GM21381 (cell line): ENCODE measurements around the gene MRM3.
"Not testable (repeated sequence)": the region's sequence is repeated elsewhere in the genome, so short reads cannot be mapped to it uniquely, and the experiment has no call there.

Source experiments
- ATAC-seq: cut with Tn5 transposase; IDR thresholded peaks from one replicate; pipeline ENCODE4 v1.9.1; 2021; ENCODE audit warnings: mild to moderate bottlenecking, moderate library complexity; ENCODE audit not compliant: unreplicated experiment

MRM3 gene

DNA sequence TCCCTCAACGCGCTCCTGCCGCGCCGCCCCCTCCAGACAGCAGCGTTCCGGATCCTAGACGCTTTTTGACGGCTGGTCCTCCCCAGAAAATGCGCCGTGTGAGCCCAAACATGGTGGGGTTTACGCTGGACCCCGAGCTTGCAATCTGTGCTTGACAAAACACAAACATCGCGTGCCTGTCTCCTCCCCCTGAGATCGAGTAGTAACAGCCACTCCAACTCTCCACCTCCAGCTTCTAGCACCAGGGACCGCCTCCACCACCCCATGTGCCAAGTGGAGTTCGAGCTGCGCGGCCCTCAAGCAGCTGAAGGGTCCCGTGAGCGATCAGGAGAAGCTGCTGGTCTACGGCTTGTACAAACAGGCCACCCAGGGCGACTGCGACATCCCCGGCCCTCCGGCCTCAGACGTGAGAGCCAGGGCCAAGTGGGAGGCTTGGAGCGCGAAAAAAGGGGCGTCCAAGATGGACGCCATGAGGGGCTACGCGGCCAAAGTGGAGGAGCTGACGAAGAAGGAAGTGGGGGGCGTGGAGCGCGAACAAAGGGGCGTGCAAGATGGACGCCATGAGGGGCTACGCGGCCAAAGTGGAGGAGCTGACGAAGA, 29.4 kb upstream of the MRM3 start:
- ATAC-seq = peak; percentile 17

DNA sequence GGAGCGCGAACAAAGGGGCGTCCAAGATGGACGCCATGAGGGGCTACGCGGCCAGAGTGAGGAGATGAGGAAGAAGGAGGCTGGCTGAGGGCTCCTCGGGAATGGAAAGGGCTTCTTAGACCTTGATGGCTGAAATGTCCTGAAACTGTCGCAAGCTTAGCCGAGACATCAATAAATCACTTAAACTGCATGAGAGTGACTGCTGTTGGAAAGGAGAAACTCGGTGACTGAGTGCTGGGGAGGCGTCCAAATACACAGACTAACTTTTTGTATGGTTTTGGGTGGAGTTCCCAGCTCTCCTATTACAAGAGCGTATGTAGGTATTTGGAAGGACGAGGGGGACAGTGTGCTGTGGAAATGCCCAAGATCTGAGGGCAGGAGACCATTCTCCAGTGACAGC, 28.7 kb upstream of the MRM3 start:
- no peak for ATAC-seq

DNA sequence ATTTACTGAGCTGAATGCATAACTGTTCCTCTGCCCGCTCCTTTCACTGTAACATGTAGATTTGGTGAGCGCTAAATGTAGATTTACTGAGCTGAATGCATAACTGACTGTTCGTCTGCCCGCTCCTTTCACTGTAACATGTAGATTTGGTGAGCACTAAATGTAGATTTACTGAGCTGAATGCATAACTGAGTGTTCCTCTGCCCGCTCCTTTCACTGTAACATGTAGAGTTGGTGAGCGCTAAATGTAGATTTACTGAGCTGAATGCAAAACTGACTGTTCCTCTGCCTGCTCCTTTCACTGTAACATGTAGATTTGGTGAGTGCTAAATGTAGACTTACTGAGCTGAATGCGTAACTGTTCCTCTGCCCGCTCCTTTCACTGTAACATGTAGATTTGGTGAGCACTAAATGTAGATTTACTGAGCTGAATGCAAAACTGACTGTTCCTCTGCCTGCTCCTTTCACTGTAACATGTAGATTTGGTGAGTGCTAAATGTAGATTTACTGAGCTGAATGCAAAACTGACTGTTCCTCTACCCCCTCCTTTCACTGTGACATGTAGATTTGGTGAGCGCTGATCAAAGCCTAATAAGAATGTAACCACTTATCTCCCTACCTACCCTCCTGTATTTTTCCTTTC, 26.7 kb upstream of the MRM3 start:
- not testable (repeated sequence) for ATAC-seq

DNA sequence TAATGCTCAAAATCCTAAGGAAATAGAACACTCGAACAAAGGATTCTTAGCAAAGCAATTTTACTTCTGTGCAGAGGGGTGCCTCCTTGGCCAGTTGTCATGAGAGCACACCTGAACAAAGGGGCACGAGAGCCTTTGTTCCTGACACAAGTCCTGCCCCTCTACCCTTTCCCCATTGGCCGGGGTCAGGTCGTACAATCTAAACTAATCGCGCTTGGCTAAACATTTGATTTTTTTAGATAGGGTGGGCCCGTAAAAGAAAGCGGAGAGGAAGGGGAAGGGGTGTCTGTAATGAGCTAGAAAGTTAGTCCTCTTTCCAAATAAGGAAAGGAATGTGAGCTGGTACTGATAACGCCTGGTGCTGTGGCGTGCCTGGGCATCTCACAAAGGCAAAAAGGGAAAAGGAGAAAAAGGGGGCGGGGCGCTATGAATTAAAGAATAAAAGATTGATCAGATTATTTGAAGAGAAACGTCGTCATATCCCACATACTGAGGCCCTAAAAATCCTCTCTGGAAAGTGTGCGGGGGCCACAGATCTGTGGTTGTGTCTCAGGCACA, 26.1 kb upstream of the MRM3 start:
- not testable (repeated sequence) for ATAC-seq

DNA sequence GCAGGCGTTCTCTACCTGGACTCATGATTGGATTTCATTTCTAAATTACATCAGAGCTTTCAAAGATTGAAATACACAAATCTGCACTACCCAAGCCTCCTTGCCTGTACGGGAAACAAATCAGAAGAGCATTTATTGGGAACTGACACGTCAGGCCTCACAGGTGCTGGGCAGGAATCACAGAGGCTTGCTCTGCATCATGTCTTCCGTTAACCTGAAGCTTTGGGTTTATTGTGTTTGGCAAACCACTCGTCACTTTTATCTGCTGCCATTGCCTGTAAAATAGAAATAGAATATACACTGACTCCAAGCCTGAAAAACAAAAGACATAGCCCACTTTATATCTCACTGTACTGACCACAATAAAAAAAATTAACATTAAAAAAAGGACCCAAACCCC, 22.2 kb upstream of the MRM3 start:
- no peak for ATAC-seq

DNA sequence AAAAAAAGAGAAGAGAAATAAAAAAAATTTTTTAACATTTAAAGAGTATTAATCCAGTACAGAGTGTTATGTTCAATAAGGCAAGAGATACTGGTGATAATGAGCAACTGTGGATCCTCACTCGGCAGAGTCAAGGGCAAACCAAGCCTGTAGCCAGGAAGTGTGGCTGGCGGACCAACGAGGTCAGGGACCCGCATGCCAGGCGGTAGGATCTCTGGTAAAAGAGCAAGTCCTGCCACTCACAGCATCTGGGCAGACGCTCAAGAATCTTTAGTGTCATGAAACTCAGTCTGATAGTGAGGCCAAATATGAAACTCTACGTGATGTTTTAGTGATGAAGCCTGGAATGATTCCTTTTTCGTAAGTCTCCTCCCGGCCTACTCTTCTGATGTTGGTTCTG, 21.8 kb upstream of the MRM3 start:
- no peak for ATAC-seq

- no peak for ATAC-seq
These were observed 15.1 kb upstream of the MRM3 start for GRCh38 chr17:767076-767475.

DNA sequence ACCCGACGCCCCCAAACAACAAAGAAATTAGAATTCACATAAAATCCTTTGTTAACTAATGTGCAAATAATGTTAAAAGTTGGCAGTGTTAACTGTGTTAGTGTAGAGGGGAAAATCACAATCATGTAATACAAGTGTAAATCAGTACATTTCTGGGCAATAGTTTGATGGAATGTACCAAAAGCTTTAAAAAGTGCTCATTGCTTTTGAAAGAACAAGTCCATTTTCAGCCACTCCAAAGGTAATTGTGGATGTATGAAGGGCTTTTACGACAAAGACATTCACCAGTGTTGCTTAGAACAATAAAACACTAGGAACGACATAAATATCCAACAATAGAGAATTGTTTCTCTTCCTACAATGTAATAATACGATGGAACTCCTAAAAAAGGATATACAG, 9.1 kb upstream of the MRM3 start:
- no peak for ATAC-seq

- no peak for ATAC-seq
These were observed 8.5 kb upstream of the MRM3 start for GRCh38 chr17:773467-774312.

DNA sequence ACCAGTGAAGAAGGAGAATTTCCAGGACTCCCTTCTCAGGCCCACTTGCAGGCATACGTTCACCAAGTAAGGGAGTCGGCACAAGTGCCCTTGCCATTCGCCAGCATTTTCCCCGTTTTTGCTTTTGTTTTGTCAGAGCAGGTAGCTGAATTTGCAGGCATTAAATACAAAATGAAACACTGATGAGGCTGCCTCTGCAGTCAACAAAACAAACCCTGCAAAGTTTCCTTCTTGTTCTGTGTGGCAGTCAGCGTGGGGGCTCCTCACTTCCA, 7.9 kb upstream of the MRM3 start:
- ATAC-seq = no peak

GRCh38 chr17:778096-778495, 4.1 kb upstream of the MRM3 start:
- ATAC-seq = no peak

DNA sequence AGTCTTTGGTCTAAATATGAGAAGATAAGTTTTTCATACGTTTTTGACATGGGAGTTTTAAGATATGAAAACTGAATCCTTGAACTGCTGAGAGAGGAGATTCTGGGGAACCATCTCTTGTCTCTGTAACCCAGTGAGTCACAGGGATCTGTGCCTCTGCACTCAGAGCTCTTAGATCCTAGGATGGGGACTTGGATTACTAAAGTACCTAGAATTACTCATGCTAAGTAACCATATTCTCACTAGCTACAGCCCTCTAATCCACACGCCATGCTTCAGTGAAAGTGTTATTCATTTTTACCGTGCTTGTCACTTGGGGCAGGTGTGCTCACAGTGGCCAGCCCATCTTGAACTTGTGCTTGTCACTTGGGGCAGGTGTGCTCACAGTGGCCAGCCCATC, 2.0 kb downstream of the MRM3 start:
- no peak for ATAC-seq

- not testable (repeated sequence) for ATAC-seq
These were observed 3.7 kb downstream of the MRM3 start for GRCh38 chr17:785901-786300.

DNA sequence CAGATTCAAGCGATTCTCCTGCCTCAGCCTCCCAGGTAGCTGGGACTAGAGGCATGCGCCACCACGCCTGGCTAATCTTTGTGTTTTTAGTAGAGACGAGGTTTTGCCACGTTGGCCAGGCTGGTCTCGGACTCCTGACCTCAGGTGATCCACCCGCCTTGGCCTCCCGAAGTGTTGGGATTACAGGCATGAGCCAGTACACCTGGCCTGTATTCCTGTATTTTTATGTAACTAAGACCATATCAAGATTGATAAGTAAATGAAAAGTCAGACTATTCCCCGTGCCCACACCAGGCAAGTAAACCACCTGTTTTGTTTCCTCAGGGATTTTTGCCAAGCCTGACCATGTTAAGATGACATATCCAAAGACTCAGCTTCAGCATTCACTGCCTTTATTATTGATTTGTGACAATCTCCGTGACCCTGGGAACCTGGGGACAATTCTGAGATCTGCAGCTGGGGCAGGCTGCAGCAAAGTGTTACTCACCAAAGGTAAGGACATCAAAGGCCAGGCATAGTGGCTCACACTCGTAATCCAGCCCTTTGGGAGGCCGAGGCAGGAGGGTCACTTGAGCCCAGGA, 5.6 kb downstream of the MRM3 start:
- ATAC-seq = no peak

DNA sequence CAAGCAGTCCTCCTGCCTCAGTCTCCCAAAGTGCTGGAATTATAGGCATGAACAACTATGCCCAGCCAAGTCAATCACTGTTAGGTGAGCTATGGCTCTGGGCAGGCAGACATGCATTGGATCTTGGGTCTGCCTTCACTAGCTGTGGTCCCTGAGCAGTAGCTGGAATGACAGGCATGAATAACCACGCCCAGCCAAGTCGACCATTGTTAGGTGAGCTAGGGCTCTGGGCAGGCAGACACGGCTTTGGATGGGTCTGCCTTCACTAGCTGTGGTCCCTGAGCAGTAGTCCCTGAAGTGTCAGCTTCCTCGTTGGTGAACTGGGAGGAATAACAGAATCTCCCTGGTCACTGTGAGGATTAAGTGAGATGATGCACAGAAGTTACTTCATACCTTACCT, 6.4 kb downstream of the MRM3 start:
- ATAC-seq = no peak

DNA sequence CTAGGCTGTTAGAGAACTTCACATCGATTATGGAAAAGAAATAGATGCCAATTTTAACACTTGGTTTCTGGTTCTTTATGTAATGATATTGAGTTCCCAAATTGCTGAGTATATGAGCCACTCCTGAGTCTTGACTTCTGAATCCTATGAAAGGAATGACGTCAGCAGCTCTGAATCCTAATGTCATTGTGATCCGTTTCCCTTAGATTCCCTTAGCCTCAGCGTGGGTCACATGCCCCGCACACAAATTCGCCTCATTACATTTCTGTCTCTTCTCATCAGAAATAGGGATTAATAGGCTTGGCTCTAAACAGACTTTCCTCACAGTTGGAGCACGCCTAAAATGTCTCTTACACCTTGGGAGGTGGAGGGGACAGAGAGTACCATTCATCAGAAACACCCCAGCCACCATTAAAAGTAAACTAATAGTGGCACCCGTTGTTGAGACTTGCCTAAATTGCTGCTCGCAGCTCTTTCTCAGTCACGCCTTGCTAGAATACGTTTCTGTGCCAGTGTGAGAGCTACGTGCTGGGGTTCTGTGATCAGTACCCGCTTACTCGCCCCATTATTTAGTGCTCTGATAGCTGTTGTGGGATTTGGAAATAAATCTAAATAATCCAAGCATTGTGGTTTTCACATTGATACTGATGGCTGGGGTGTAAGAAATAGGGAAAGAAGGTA, 7.1 kb downstream of the MRM3 start:
- no peak for ATAC-seq

GRCh38 chr17:789931-790873, 8.0 kb downstream of the MRM3 start:
- not testable (repeated sequence) for ATAC-seq

DNA sequence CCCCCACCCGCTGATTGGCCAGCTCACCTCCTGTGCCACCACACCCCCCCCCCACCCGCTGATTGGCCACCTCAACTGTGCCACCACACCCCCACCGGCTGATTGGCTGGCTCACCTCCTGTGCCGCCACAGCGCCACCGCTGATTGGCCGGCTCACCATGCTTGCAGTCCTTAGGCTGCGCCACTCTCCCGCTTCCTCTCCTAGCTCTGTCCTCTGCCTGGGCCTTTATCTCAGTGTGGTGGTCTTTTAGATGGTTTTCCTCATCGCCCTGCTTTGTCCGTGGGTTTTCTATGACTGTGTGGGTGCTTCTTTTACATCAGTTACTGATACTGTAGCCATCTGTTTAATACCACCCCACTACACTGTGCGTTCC, 8.7 kb downstream of the MRM3 start:
- ATAC-seq = not testable (repeated sequence)

DNA sequence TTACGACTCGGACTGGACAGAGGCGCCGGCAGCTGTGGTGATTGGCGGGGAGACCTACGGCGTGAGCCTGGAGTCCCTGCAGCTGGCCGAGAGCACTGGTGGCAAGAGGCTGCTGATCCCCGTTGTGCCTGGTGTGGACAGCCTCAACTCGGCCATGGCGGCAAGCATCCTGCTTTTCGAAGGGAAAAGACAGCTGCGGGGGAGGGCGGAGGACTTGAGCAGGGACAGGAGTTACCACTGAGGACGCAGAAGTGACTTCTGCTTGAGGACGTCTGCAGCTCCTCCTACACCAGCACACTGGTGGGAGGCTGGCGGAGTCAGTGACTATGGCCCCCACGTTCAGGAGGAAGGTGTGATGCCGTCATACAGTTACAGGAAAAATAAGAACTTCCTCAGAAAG, 9.7 kb downstream of the MRM3 start:
- no peak for ATAC-seq

DNA sequence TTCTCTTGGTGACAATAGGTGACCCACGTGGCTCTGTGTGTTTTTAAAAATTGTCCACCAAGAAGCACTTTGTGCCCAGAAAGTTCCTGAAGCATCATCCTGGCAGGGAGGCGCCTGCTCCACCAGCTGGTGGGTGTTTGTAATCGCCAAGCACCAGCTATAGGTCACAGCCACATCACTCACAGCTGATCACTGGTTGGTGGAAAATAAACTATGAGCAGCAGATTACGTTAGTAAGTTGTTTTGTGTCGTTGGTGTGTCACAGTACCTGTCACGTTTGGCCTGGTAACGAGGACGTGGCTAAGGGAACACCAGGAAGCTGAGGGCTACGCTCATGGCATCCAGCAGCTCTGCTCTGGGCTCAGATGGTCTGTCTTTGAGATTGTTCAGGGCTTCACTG, 10.1 kb downstream of the MRM3 start:
- ATAC-seq = no peak
